CD4-positive, alpha-beta T cell (primary cell): ENCODE measurements around the gene ADCYAP1R1. TPM values are rescaled to one million over a fixed set of nuclear protein-coding genes. Genes with fewer than 3 reads are reported as not detected.

Source experiments
- ATAC-seq: fragments of 200-7000 bp; cut with Tn5 transposase; one replicate; pipeline ENCODE4 v1.10.0; 2022; ENCODE audit warnings: mild to moderate bottlenecking; ENCODE audit not compliant: poor library complexity
- CTCF ChIA-PET: fragments of 350-600 bp; sonication (Branson Sonifier 250); formaldehyde crosslinking; loops from one replicate; lab custom pipeline; 2021; ENCODE audit warnings: antibody characterized with exemption, inconsistent platforms; lab: Charles Lee
- POLR2A ChIA-PET: fragments of 350-600 bp; sonication (Branson Sonifier 250); formaldehyde crosslinking; loops from one replicate; lab custom pipeline; 2021; ENCODE audit warnings: antibody characterized with exemption, inconsistent platforms; lab: Charles Lee
- DNase-seq, 14 experiments: peaks; one replicate each; pipeline ENCODE4 v3.0.0-alpha.2; 2013 to 2020; ENCODE audit warnings: mixed read lengths in 2 of 14
- H3K27ac ChIP-seq, 2 donors: one replicate each; pipeline versions ENCODE4 v1.5.1 to v1.7.0; 2013; ENCODE audit warnings: low read length in 2 of 2, low read depth in 1 of 2, mild to moderate bottlenecking in 1 of 2
- H3K27me3 ChIP-seq, 2 experiments: 1 replicate in 1 of 2; 2 replicates in 1 of 2; pipeline versions ENCODE4 v1.6.1 to v1.7.0; 2013; ENCODE audit warnings: low read length in 2 of 2, control low read depth in 1 of 2, mild to moderate bottlenecking in 1 of 2, moderate library complexity in 1 of 2; ENCODE audit not compliant: insufficient read depth in 2 of 2, control insufficient read depth in 1 of 2
- H3K36me3 ChIP-seq: one replicate; pipeline ENCODE4 v1.6.1; 2013; ENCODE audit warnings: low read length, control low read depth; ENCODE audit not compliant: insufficient read depth
- H3K4me1 ChIP-seq: one replicate; pipeline ENCODE4 v1.6.1; 2013; ENCODE audit warnings: low read length, control low read depth; ENCODE audit not compliant: insufficient read depth
- H3K4me3 ChIP-seq: one replicate; pipeline ENCODE4 v1.5.1; 2013; ENCODE audit warnings: mild to moderate bottlenecking, low read length, moderate library complexity
- H3K9me3 ChIP-seq, 2 experiments: 1 replicate in 1 of 2; 2 replicates in 1 of 2; pipeline versions ENCODE4 v1.6.1 to v1.7.0; 2013; ENCODE audit warnings: low read length in 2 of 2, mild to moderate bottlenecking in 2 of 2, control low read depth in 1 of 2, moderate library complexity in 1 of 2; ENCODE audit not compliant: control insufficient read depth in 1 of 2, insufficient read depth in 1 of 2
- H3K27ac Mint-ChIP-seq: one replicate; pipeline ENCODE4 v1.8.0; 2020; ENCODE audit warnings: mixed read lengths
- H3K27me3 Mint-ChIP-seq: one replicate; pipeline ENCODE4 v1.8.0; 2021; ENCODE audit warnings: mixed read lengths
- H3K36me3 Mint-ChIP-seq: one replicate; pipeline ENCODE4 v1.8.0; 2021; ENCODE audit warnings: low read depth, mixed read lengths
- H3K4me1 Mint-ChIP-seq: one replicate; pipeline ENCODE4 v1.8.0; 2021; ENCODE audit warnings: low read depth, mixed read lengths
- H3K4me3 Mint-ChIP-seq: one replicate; pipeline ENCODE4 v1.8.0; 2020; ENCODE audit warnings: mild to moderate bottlenecking, mixed read lengths
- H3K9me3 Mint-ChIP-seq: one replicate; pipeline ENCODE4 v1.8.0; 2020; ENCODE audit warnings: mixed read lengths
- CTCF ChIP-seq: fragments of 200-600 bp; IDR thresholded peaks from one replicate; pipeline ENCODE4 v1.8.0; 2022; ENCODE audit warnings: antibody characterized with exemption, mild to moderate bottlenecking
- intact Hi-C, 2 experiments: fragments of 100-400 bp; cut with DNase I in 1 of 2; cut with micrococcal nuclease in 1 of 2; formaldehyde crosslinking; loops; one replicate each; pipeline versions ENCODE4 v1.15.1 to v1.9.0; 2023 to 2025; cut with DNase I, micrococcal nuclease
- total RNA-seq, 174 experiments: library from RNA in 2 of 174; stranded (reverse) in 2 of 174; gene quantifications; one replicate each; pipeline ENCODE4 v1.2.3 and lab custom pipeline; 2021 to 2026

Gene ADCYAP1R1
- total RNA-seq, 2 experiments from 2014 or later, result not detected

- no peaks in the 10 kb centered on the region for H3K4me1 ChIP-seq
- Mint-ChIP-seq H3K4me3 (no peak overlapping the region), H3K4me1 (no peaks in the 10 kb centered on the region), H3K9me3 (no peaks in the 10 kb centered on the region), H3K27ac (no peak overlapping the region), H3K27me3 (peaks cover 40% of the 10 kb centered on the region), H3K36me3 (no peaks in the 10 kb centered on the region)
- H3K36me3 ChIP-seq, result no peaks in the 10 kb centered on the region
- intact Hi-C loops, result no loop called here
- no peak overlapping the region for H3K4me3 ChIP-seq
- ATAC-seq (no peak), DNase-seq (no peak)
- H3K27me3 ChIP-seq, result peaks cover 0 to 3% of the 10 kb centered on the region in 2 experiments
- ChIA-PET CTCF (no interaction called here), POLR2A (no interaction called here)
- TF ChIP-seq CTCF, result no peak
- peaks cover 0 to 11% of the 10 kb centered on the region in 2 experiments for H3K9me3 ChIP-seq
- no peak overlapping the region for H3K27ac ChIP-seq
Observed at GRCh38 chr7:31077484-31078362, 25.6 kb downstream of the ADCYAP1R1 start.

DNA sequence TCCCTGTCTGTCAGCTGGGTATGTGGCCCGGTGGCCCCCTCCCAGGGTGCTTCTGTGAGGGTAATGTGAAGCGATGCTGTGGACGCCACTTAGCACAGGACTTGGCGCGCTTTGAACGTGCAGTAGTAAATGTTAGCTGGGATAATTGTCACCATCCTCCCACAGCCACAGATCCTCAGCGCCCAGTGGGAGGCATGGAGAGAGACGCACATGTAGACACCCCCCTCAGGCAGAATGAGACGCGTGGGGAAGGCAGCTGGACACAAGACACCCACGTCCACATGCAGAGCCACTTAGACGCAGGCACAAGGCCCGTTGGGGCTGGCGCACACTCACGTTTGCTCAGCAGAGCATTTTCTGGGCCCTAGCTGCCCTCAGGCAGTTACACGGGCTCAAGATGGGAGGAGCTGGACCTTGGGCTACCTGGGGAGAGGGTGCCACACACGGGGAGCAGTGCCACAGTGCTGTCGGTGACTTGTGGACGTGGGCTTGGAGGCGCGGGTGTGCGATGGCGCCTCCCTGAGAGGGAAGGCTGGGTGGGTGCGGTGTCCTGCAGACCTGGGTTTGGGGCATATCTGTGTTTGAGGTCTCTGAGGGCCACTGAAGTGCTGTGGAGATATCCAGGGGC lies 26.4 kb downstream of the ADCYAP1R1 start:
- Mint-ChIP-seq H3K9me3 (no peaks in the 10 kb centered on the region), H3K4me1 (no peaks in the 10 kb centered on the region), H3K36me3 (no peaks in the 10 kb centered on the region), H3K27me3 (peaks cover 47% of the 10 kb centered on the region), H3K4me3 (no peak overlapping the region), H3K27ac (no peak overlapping the region)
- peaks cover 0 to 11% of the 10 kb centered on the region in 2 experiments for H3K9me3 ChIP-seq
- no peak overlapping the region for H3K4me3 ChIP-seq
- ChIA-PET CTCF (no interaction called here), POLR2A (no interaction called here)
- ATAC-seq, result no peak
- DNase-seq, result no peak
- no peaks in the 10 kb centered on the region for H3K4me1 ChIP-seq
- H3K27ac ChIP-seq, result no peak overlapping the region
- no peaks in the 10 kb centered on the region for H3K36me3 ChIP-seq
- peaks cover 0 to 3% of the 10 kb centered on the region in 2 experiments for H3K27me3 ChIP-seq
- no peak for TF ChIP-seq CTCF
- intact Hi-C loops, result no loop called here

DNA sequence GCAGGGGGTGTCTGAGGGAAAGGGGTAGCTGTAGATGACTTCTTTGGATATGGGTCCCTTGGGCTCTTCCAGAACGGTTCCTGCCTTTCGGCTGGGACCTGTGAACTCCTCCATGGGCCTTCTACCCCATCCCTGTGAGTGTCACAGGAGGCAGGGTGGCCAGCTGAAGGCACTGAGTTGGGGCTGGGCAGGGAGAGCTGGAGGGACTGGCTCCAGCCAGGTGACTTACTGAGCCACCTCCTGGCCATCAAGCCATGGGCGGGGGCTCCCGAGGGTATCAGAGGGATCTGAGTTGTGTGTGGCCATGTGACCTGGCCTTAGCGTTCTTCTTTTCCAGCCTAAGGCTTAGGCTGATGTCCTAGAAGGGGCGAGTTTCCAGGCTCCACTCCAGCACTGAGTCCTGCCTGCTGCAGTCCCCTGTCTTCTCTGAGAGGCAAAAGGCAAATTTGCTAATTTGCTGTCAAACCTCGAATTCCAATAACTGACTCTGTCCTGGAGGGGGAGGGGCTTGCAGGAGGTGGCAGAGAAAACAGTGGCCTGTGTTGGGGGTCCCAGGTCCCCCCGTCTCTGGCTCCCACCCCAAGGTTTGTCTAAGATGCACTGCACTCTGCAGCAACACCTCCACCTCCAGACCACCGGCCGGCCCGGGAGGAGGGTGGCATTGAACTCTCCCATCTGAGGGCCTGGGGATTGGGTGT lies 27.2 kb downstream of the ADCYAP1R1 start:
- H3K27me3 Mint-ChIP-seq, result peaks cover 47% of the 10 kb centered on the region
- Histone ChIP-seq H3K27ac (no peak overlapping the region), H3K27me3 (peaks cover 0 to 3% of the 10 kb centered on the region in 2 experiments), H3K36me3 (no peaks in the 10 kb centered on the region), H3K4me1 (no peaks in the 10 kb centered on the region), H3K4me3 (no peak overlapping the region), H3K9me3 (peaks cover 0 to 11% of the 10 kb centered on the region in 2 experiments)
- H3K4me1 Mint-ChIP-seq, result no peaks in the 10 kb centered on the region
- no peaks in the 10 kb centered on the region for H3K9me3 Mint-ChIP-seq
- ATAC-seq (no peak), DNase-seq (no peak)
- H3K27ac Mint-ChIP-seq, result no peak overlapping the region
- CTCF ChIA-PET, result no interaction called here
- H3K36me3 Mint-ChIP-seq, result no peaks in the 10 kb centered on the region
- TF ChIP-seq CTCF, result no peak
- intact Hi-C loops, result no loop called here
- no peak overlapping the region for H3K4me3 Mint-ChIP-seq
- POLR2A ChIA-PET, result no interaction called here
